ENCODE results near the gene BRD1.

BRD1 gene

DNA sequence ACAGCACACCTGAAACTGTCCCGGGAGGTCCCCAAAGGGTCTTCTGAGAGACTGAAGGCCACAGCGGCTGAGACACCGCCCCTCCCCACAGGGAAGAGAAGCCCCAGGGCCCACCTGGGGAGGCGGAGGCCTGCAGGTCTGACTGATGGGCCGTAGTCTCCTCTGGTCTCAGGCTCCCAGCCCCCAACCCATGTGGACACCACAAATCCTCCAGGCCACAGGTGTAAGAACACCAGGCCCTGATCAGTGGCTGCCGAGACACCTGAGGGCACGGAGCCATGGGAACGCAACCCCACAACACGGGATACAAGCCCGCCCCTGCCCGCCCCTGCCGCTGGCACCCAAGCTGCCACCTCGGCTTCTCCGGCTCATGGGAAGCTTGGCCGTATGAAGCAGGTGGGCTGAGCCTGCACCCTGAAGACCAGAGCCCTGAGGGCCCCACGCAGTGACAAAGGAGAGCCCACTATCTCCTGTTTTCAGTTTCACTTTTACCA is 46.3 kb downstream of the BRD1 start:
- TF ChIP-seq FOXM1 (IDR thresholded peaks at IDR 0.05; ENCODE audit: borderline replicate concordance, low read depth), result no peak
- TF ChIP-seq EGR1 (IDR thresholded peaks at IDR 0.05), result no peak
- no peak for TF ChIP-seq REST (IDR thresholded peaks at IDR 0.05; ENCODE audit: low read depth)
- no peak for TF ChIP-seq TCF12 (IDR thresholded peaks at IDR 0.05; ENCODE audit: low read depth)
- TF ChIP-seq ZBTB7A (IDR thresholded peaks at IDR 0.05; ENCODE audit: low read depth), result no peak
- TF ChIP-seq NFIC (IDR thresholded peaks at IDR 0.05), result no peak
- no peak for TF ChIP-seq MAX (IDR thresholded peaks at IDR 0.05)
- TF ChIP-seq CREB1 (IDR thresholded peaks at IDR 0.05; ENCODE audit: low read depth), result no peak
- no peak for TF ChIP-seq RAD21 (IDR thresholded peaks at IDR 0.05; ENCODE audit: low read depth)
- TF ChIP-seq, protein P1, sequence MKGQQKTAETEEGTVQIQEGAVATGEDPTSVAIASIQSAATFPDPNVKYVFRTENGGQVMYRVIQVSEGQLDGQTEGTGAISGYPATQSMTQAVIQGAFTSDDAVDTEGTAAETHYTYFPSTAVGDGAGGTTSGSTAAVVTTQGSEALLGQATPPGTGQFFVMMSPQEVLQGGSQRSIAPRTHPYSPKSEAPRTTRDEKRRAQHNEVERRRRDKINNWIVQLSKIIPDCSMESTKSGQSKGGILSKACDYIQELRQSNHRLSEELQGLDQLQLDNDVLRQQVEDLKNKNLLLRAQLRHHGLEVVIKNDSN (IDR thresholded peaks at IDR 0.05), result no peak
- TF ChIP-seq YY1 (IDR thresholded peaks at IDR 0.05; ENCODE audit: low read depth), result no peak
- TF ChIP-seq CEBPB (IDR thresholded peaks at IDR 0.05), result no peak
- TF ChIP-seq EP300 (IDR thresholded peaks at IDR 0.05; ENCODE audit: borderline replicate concordance), result no peak
- no peak for TF ChIP-seq TEAD4 (IDR thresholded peaks at IDR 0.05)

DNA sequence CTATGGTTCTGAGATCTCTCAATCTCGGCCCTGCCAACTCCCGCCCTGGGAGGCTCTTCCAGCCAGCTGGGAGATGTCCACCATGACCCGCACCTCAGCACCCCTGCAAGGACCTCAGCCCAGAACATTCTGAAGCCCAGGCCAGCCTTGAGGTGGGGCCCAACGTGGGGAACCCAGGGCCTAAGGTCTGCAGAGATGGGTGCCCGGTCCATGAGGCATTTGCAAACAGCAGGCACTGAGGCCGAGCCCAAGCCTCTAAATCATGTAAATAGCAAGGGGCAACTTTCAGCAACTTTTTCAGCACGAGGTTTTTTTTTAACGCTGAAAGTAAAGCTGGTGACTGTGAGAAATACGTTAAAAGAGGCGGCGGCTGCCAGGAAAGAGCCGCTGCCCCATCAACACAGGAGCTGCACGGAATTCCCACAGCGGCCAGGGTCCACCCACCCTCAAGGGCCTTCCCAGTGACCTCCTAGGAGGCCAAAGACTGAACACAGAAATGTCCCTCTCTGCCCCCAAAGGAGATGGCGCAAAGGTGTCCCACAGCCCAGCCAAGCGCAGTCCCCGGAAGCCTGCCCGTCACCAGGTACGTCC is 46.9 kb downstream of the BRD1 start:
- TF ChIP-seq RAD21 (IDR thresholded peaks at IDR 0.05; ENCODE audit: low read depth) (no peak), ZBTB7A (IDR thresholded peaks at IDR 0.05; ENCODE audit: low read depth) (no peak), CREB1 (IDR thresholded peaks at IDR 0.05; ENCODE audit: low read depth) (no peak), MAX (IDR thresholded peaks at IDR 0.05) (no peak), EGR1 (IDR thresholded peaks at IDR 0.05) (no peak), REST (IDR thresholded peaks at IDR 0.05; ENCODE audit: low read depth) (no peak), TAF1 (IDR thresholded peaks at IDR 0.05; ENCODE audit: low read depth) (no peak), NFIC (IDR thresholded peaks at IDR 0.05) (no peak), YY1 (IDR thresholded peaks at IDR 0.05; ENCODE audit: low read depth) (no peak), FOXM1 (IDR thresholded peaks at IDR 0.05; ENCODE audit: borderline replicate concordance, low read depth) (no peak), EP300 (IDR thresholded peaks at IDR 0.05; ENCODE audit: borderline replicate concordance) (no peak), TCF12 (IDR thresholded peaks at IDR 0.05; ENCODE audit: low read depth) (no peak), TEAD4 (IDR thresholded peaks at IDR 0.05) (no peak), CEBPB (IDR thresholded peaks at IDR 0.05) (no peak)
- TF ChIP-seq, protein P1 (IDR thresholded peaks at IDR 0.05), result no peak

DNA sequence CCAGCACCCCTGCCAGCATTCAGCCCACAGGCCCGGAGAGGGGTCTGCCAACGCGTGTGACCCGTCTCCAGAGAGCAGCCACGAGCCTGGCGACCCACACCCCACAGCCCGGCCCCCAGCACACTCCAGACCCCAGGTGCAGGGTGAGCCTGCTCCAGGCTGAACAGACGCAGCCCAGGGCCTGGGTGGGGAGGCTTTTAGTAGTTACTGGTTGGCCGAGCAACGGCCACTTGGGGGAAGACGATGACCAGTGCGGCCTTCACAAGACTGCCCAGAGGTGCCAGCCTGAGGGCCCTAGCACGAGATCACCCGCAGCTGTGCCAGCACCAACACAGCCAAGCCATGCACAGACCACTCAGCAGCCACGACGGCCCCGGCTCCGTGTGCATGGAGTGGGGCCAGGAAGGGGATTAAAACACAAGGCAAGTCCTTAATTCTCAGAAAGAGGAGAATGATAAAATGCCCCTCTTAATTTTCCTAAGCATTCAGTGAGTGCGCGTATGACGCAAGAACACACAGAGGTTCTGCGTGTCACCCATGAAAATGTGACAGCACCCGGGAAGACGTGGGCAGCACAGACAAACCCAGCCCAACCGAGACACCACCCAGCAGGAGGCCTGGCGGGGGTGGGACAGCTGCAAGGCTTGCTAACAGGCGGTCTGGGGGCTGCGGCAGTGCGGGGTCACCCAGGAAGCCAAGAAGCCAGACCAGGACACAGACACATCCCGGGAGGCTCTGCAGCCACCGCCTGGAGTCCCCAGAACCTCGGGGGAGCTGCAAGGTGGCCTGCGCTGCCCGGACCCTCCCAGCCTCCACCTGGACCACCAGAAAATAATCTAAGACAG is 47.6 kb downstream of the BRD1 start:
- no peak for TF ChIP-seq NFIC (IDR thresholded peaks at IDR 0.05)
- no peak for TF ChIP-seq CEBPB (IDR thresholded peaks at IDR 0.05)
- no peak for TF ChIP-seq TAF1 (IDR thresholded peaks at IDR 0.05; ENCODE audit: low read depth)
- no peak for TF ChIP-seq TCF12 (IDR thresholded peaks at IDR 0.05; ENCODE audit: low read depth)
- TF ChIP-seq, protein P1 (IDR thresholded peaks at IDR 0.05), result no peak
- no peak for TF ChIP-seq REST (IDR thresholded peaks at IDR 0.05; ENCODE audit: low read depth)
- no peak for TF ChIP-seq YY1 (IDR thresholded peaks at IDR 0.05; ENCODE audit: low read depth)
- no peak for TF ChIP-seq EGR1 (IDR thresholded peaks at IDR 0.05)
- TF ChIP-seq MAX (IDR thresholded peaks at IDR 0.05), result no peak
- TF ChIP-seq RAD21 (IDR thresholded peaks at IDR 0.05; ENCODE audit: low read depth), result no peak
- TF ChIP-seq TEAD4 (IDR thresholded peaks at IDR 0.05), result no peak
- TF ChIP-seq CREB1 (IDR thresholded peaks at IDR 0.05; ENCODE audit: low read depth), result no peak
- TF ChIP-seq ZBTB7A (IDR thresholded peaks at IDR 0.05; ENCODE audit: low read depth), result no peak
- TF ChIP-seq EP300 (IDR thresholded peaks at IDR 0.05; ENCODE audit: borderline replicate concordance), result no peak
- no peak for TF ChIP-seq FOXM1 (IDR thresholded peaks at IDR 0.05; ENCODE audit: borderline replicate concordance, low read depth)
